ENCODE measurements around the gene ERVFRD-1.

Gene ERVFRD-1

GRCh38 chr6:11110921-11111768 lies at the start of gene ERVFRD-1:
TSS of gene ERVFRD-1 (minus strand) at chr6:11111725. CDS start at chr6:11105310, 6,415 bp downstream.
- DNase-seq, result no peak

GRCh38 chr6:11160199-11160598 lies 48.7 kb upstream of the ERVFRD-1 start:
- no peak for DNase-seq

GRCh38 chr6:11155589-11155988 lies 44.1 kb upstream of the ERVFRD-1 start:
- DNase-seq, result no peak

- no peak for DNase-seq
These were observed 41.9 kb upstream of the ERVFRD-1 start for GRCh38 chr6:11153447-11153846.

- DNase-seq, result no peak
These were observed 41.1 kb upstream of the ERVFRD-1 start for GRCh38 chr6:11152581-11152980.

GRCh38 chr6:11151488-11151887 lies 40.0 kb upstream of the ERVFRD-1 start:
- no peak for DNase-seq

- DNase-seq, result no peak
These were observed 38.0 kb upstream of the ERVFRD-1 start for GRCh38 chr6:11149551-11149950.

- no peak for DNase-seq
These were observed 34.7 kb upstream of the ERVFRD-1 start for GRCh38 chr6:11146117-11146826.

GRCh38 chr6:11144393-11144851 lies 32.9 kb upstream of the ERVFRD-1 start:
- peak; percentile 71 for DNase-seq

GRCh38 chr6:11143394-11144371 lies 32.2 kb upstream of the ERVFRD-1 start:
- no peak for DNase-seq

- no peak for DNase-seq
These were observed 30.9 kb upstream of the ERVFRD-1 start for GRCh38 chr6:11142296-11143027.

- DNase-seq, result no peak
These were observed 29.8 kb upstream of the ERVFRD-1 start for GRCh38 chr6:11141295-11141694.

GRCh38 chr6:11140056-11140455 lies 28.5 kb upstream of the ERVFRD-1 start:
- no peak for DNase-seq

GRCh38 chr6:11139051-11139960 lies 27.8 kb upstream of the ERVFRD-1 start:
- DNase-seq, result no peak

- DNase-seq, result no peak
These were observed 25.3 kb upstream of the ERVFRD-1 start for GRCh38 chr6:11136809-11137208.

GRCh38 chr6:11133281-11133680 lies 21.8 kb upstream of the ERVFRD-1 start:
- no peak for DNase-seq

- no peak for DNase-seq
These were observed 20.8 kb upstream of the ERVFRD-1 start for GRCh38 chr6:11132194-11132888.

- no peak for DNase-seq
These were observed 19.1 kb upstream of the ERVFRD-1 start for GRCh38 chr6:11130605-11131004.

GRCh38 chr6:11129908-11130565 lies 18.5 kb upstream of the ERVFRD-1 start:
- DNase-seq, result no peak

- DNase-seq, result no peak
These were observed 17.1 kb upstream of the ERVFRD-1 start for GRCh38 chr6:11128608-11129007.
